K562 (cell line): ENCODE results near the gene OAT. TPM values are rescaled to one million over a fixed set of nuclear protein-coding genes. Genes with fewer than 3 reads are reported as not detected.

Experiments
- AFF1 ChIP-seq, 2 experiments: fragments of 450-650 bp; IDR thresholded peaks; 2 replicates each; pipeline ENCODE4 v1.6.1; 2018; ENCODE audit warnings: mild to moderate bottlenecking in 2 of 2, low read depth in 1 of 2; ENCODE audit not compliant: partially characterized antibody in 2 of 2
- CC2D1A ChIP-seq: fragments of 450-650 bp; IDR thresholded peaks from 2 replicates; pipeline ENCODE4 v1.6.1; 2017; ENCODE audit warnings: mild to moderate bottlenecking
- GABPA ChIP-seq: fragments of 200-800 bp; sonication (Bioruptor generic); conservative IDR thresholded peaks from 2 replicates; pipeline ENCODE4 v1.6.1; 2016; ENCODE audit warnings: low read depth, missing genetic modification characterization, missing compliant biosample characterization
- MNT ChIP-seq, 2 experiments: fragments of 450-650 bp; conservative IDR thresholded peaks; 2 replicates each; pipeline ENCODE4 v1.6.1; 2017; ENCODE audit warnings: mild to moderate bottlenecking in 2 of 2, moderate library complexity in 2 of 2
- MTF1 ChIP-seq: fragments of 250-450 bp; sonication (Bioruptor Pico); IDR thresholded peaks from 2 replicates; pipeline ENCODE4 v1.9.0; 2021; ENCODE audit warnings: moderate library complexity, mild to moderate bottlenecking, inconsistent platforms, borderline replicate concordance
- MXD1 ChIP-seq: fragments of 250-450 bp; sonication (Bioruptor Pico); IDR thresholded peaks from 2 replicates; pipeline ENCODE4 v1.8.0; 2021; ENCODE audit warnings: borderline replicate concordance, mild to moderate bottlenecking, moderate library complexity; ENCODE audit not compliant: poor library complexity, severe bottlenecking
- NFIC ChIP-seq: fragments of 450-650 bp; IDR thresholded peaks from 2 replicates; pipeline ENCODE4 v1.6.1; 2017; ENCODE audit warnings: mild to moderate bottlenecking, inconsistent platforms
- NKRF ChIP-seq: fragments of 450-650 bp; IDR thresholded peaks from 2 replicates; pipeline ENCODE4 v1.6.1; 2016; ENCODE audit warnings: borderline replicate concordance
- NONO ChIP-seq, 2 experiments: fragments of 200-400 bp in 1 of 2; fragments of 450-650 bp in 1 of 2; formaldehyde crosslinking in 1 of 2; IDR thresholded peaks; 2 replicates each; pipeline ENCODE4 v1.6.1; 2017; ENCODE audit warnings: low read depth in 2 of 2, mild to moderate bottlenecking in 2 of 2, moderate library complexity in 2 of 2, low read length in 1 of 2
- NR0B1 ChIP-seq: fragments of 450-650 bp; IDR thresholded peaks from one replicate; pipeline ENCODE4 v1.6.1; 2018; ENCODE audit warnings: mild to moderate bottlenecking, moderate library complexity; ENCODE audit not compliant: partially characterized antibody
- UBTF ChIP-seq, 2 experiments: IDR thresholded peaks; 2 replicates each; pipeline ENCODE4 v1.6.1; 2012; ENCODE audit warnings: improper control_type of control experiment in 2 of 2, low read depth in 2 of 2, low read length in 2 of 2, borderline replicate concordance in 1 of 2
- ZNF143 ChIP-seq: sonication (generic); formaldehyde crosslinking; IDR thresholded peaks from 2 replicates; pipeline ENCODE4 v1.9.0; 2022; ENCODE audit warnings: mild to moderate bottlenecking, missing genetic modification reagents
- ZNF561 ChIP-seq: fragments of 450-650 bp; formaldehyde crosslinking; conservative IDR thresholded peaks from 2 replicates; pipeline ENCODE4 v1.4.0; 2020; ENCODE audit warnings: mild to moderate bottlenecking, moderate library complexity
- polyA plus RNA-seq, 8 experiments: library from polyadenylated mRNA; depleted of rRNA in 4 of 8; stranded (reverse) in 5 of 8; unstranded in 3 of 8; fragments of >200 nt; fragmentation: Nextera tagmentation in 2 of 8; fragmentation: Illumina TruSeq in 1 of 8; extraction: Ambion mirVana in 2 of 8; extraction: Trizol in 1 of 8; gene quantifications; 2 replicates each; pipeline versions ENCODE4 v1.2.1 to v1.2.3, GENCODE V29; 2011 to 2014; ENCODE audit warnings: inconsistent platforms in 1 of 8, missing spikeins in 1 of 8
- total RNA-seq, 7 experiments: library from RNA; depleted of rRNA in 6 of 7; stranded (reverse); fragments of >200 nt in 6 of 7; fragmentation: Illumina TruSeq in 2 of 7; extraction: Trizol in 2 of 7; gene quantifications; 2 replicates each; pipeline versions ENCODE4 v1.2.1 to v1.2.3, GENCODE V29; 2011 to 2021; ENCODE audit warnings: low replicate concordance in 1 of 7

Gene OAT
- total and polyA plus RNA-seq, 9 of the 15 experiments (the other 6 are each of a cell fraction or from before 2014, with no cell fraction given), result 100 to 312 (median 163) TPM

- TF ChIP-seq AFF1 (IDR thresholded peaks at IDR 0.05; ENCODE audit: low read depth in 1 of 2, partially characterized antibody in 2 of 2) (no peak), GABPA (tag) (0 out of 2 replicates have a peak, but pooled peaks have one; percentile 23), MNT (conservative IDR thresholded peaks at IDR 0.05) (no peak; a peak in 1 of 4 replicates), UBTF (IDR thresholded peaks at IDR 0.05; ENCODE audit: borderline replicate concordance in 1 of 2, low read depth in 2 of 2, low read length in 2 of 2) (no peak), NR0B1 (no peak), NFIC (peak; percentile 57), ZNF561 (CRISPR knock-in tag) (no peak), CC2D1A (no peak), NKRF (no peak), NONO (IDR thresholded peaks at IDR 0.05; ENCODE audit: low read depth in 2 of 2, low read length in 1 of 2) (peak in 1 of 2 experiments; percentile 53; a peak in 1 of 4 replicates), MTF1 (CRISPR knock-in tag) (peak; percentile 93; the same call in 1 of the 2 replicates), MXD1 (no peak), ZNF143 (CRISPR knock-in tag) (peak; percentile 88)
Observed at GRCh38 chr10:124461642-124462347, 43.1 kb upstream of the OAT start, which contains the start of gene LHPP (continued).
